ENCODE results near the gene TNFAIP1. TPM values are rescaled to one million over a fixed set of nuclear protein-coding genes. Genes with fewer than 3 reads are reported as not detected.

TNFAIP1 gene
- total and polyA plus RNA-seq, 4 donors, result 25.1 to 56.0 (median 51.6) TPM

- DNase-seq (ENCODE audit: low read depth in 4 of 6, low spot score in 6 of 6), result peak; percentile 87 to 98 (median 92)
- H3K27ac ChIP-seq (ENCODE audit: low read depth, low read length), result no peak within 1 kb of the TSS
- 0% methylated on average over 80 of the region's 80 CpGs for WGBS (ENCODE audit: insufficient coverage)
- H3K4me1 ChIP-seq (ENCODE audit: control insufficient read depth, insufficient read depth, low read length), result peaks cover 7% of the 10 kb centered on the region
- H3K27me3 ChIP-seq (ENCODE audit: control insufficient read depth, insufficient read depth, low read length), result no peaks in the 10 kb centered on the region
- H3K9me3 ChIP-seq (ENCODE audit: control insufficient read depth, insufficient read depth, low read length), result no peaks in the 10 kb centered on the region
- peaks cover 55% of the 10 kb centered on the region for H3K36me3 ChIP-seq (ENCODE audit: control insufficient read depth, insufficient read depth, low read length)
- H3K4me3 ChIP-seq (ENCODE audit: low read depth, low read length), result peak within 1 kb of the TSS; percentile 80
Measured at GRCh38 chr17:28357061-28357900, 21.7 kb downstream of the TNFAIP1 start, which contains the start of gene POLDIP2. POLDIP2 (minus strand) TSS chr17:28357527; CDS start chr17:28357448, 79 bp downstream.

- DNase-seq (ENCODE audit: low read depth in 4 of 6, low spot score in 6 of 6), result no peak
- Histone ChIP-seq H3K27ac (ENCODE audit: low read depth, low read length) (no peak overlapping the region), H3K36me3 (ENCODE audit: control insufficient read depth, insufficient read depth, low read length) (peaks cover 54% of the 10 kb centered on the region), H3K4me3 (ENCODE audit: low read depth, low read length) (peak overlapping the region; percentile 80), H3K27me3 (ENCODE audit: control insufficient read depth, insufficient read depth, low read length) (no peaks in the 10 kb centered on the region), H3K4me1 (ENCODE audit: control insufficient read depth, insufficient read depth, low read length) (peaks cover 7% of the 10 kb centered on the region), H3K9me3 (ENCODE audit: control insufficient read depth, insufficient read depth, low read length) (no peaks in the 10 kb centered on the region)
- WGBS (ENCODE audit: insufficient coverage), result 3% methylated on average over 4 of the region's 4 CpGs
Measured at GRCh38 chr17:28357901-28358197, 22.3 kb downstream of the TNFAIP1 start.

GRCh38 chr17:28363186-28363585, 27.6 kb downstream of the TNFAIP1 start:
- WGBS (ENCODE audit: insufficient coverage), result no CpG with 5 or more reads among the region's 5 CpGs
- H3K36me3 ChIP-seq (ENCODE audit: control insufficient read depth, insufficient read depth, low read length), result peaks cover 74% of the 10 kb centered on the region
- no peaks in the 10 kb centered on the region for H3K9me3 ChIP-seq (ENCODE audit: control insufficient read depth, insufficient read depth, low read length)
- H3K27ac ChIP-seq (ENCODE audit: low read depth, low read length), result no peak overlapping the region
- no peak overlapping the region for H3K4me3 ChIP-seq (ENCODE audit: low read depth, low read length)
- no peak for DNase-seq (ENCODE audit: low read depth in 4 of 6, low spot score in 6 of 6)
- no peaks in the 10 kb centered on the region for H3K4me1 ChIP-seq (ENCODE audit: control insufficient read depth, insufficient read depth, low read length)
- H3K27me3 ChIP-seq (ENCODE audit: control insufficient read depth, insufficient read depth, low read length), result no peaks in the 10 kb centered on the region

- no peaks in the 10 kb centered on the region for H3K4me1 ChIP-seq (ENCODE audit: control insufficient read depth, insufficient read depth, low read length)
- H3K9me3 ChIP-seq (ENCODE audit: control insufficient read depth, insufficient read depth, low read length), result no peaks in the 10 kb centered on the region
- no peak overlapping the region for H3K27ac ChIP-seq (ENCODE audit: low read depth, low read length)
- 95% methylated on average over 7 of the region's 8 CpGs for WGBS (ENCODE audit: insufficient coverage)
- no peak for DNase-seq (ENCODE audit: low read depth in 4 of 6, low spot score in 6 of 6)
- no peaks in the 10 kb centered on the region for H3K27me3 ChIP-seq (ENCODE audit: control insufficient read depth, insufficient read depth, low read length)
- H3K4me3 ChIP-seq (ENCODE audit: low read depth, low read length), result no peak overlapping the region
- peaks cover 74% of the 10 kb centered on the region for H3K36me3 ChIP-seq (ENCODE audit: control insufficient read depth, insufficient read depth, low read length)
Measured at GRCh38 chr17:28363776-28364650, 28.5 kb downstream of the TNFAIP1 start.

DNA sequence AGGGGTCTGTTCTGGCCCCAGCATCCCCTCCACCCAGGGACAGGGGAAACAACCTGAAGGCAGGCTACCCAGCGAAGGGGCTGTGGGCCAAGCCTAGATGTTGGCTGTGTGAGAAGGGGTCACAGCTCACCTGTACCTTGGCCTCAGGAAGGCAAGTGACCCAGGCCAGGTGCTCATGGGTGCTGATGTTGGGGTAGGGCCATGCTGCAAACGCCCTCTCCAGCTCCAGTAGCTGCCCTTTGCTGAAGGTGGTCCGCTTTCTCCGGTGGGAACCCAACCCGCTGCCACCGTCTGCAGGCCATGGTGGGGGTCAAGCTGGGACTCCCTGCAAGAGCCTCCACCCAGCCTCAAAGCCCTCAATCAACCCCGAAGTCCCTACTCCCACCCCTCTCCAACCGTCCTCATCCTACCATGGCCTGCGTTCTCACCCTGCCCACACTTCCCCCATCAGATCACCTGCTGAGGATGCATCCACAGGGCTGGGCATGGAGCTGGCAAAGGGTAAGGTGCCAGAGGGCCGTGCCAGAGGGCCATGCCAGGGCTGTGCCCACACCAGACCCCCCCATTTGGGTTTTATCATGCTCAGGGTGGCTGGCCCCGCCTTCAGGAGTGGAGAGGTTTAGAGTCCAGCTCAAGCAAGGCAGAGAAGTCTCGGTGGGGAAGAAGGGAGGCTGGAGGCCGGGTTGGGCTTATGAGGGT, 29.3 kb downstream of the TNFAIP1 start, which contains the start of gene SEBOX:
TSS of gene SEBOX (minus strand) at position 535 of the 699 bp plus-strand sequence. CDS start at position 487, 48 bp downstream.
- Histone ChIP-seq H3K27ac (ENCODE audit: low read depth, low read length) (no peak within 1 kb of the TSS), H3K4me3 (ENCODE audit: low read depth, low read length) (no peak within 1 kb of the TSS), H3K36me3 (ENCODE audit: control insufficient read depth, insufficient read depth, low read length) (peaks cover 71% of the 10 kb centered on the region), H3K4me1 (ENCODE audit: control insufficient read depth, insufficient read depth, low read length) (peaks cover under 1% of the 10 kb centered on the region), H3K27me3 (ENCODE audit: control insufficient read depth, insufficient read depth, low read length) (no peaks in the 10 kb centered on the region), H3K9me3 (ENCODE audit: control insufficient read depth, insufficient read depth, low read length) (no peaks in the 10 kb centered on the region)
- DNase-seq (ENCODE audit: low read depth in 4 of 6, low spot score in 6 of 6), result no peak
- 91% methylated on average over 9 of the region's 13 CpGs for WGBS (ENCODE audit: insufficient coverage)

DNA sequence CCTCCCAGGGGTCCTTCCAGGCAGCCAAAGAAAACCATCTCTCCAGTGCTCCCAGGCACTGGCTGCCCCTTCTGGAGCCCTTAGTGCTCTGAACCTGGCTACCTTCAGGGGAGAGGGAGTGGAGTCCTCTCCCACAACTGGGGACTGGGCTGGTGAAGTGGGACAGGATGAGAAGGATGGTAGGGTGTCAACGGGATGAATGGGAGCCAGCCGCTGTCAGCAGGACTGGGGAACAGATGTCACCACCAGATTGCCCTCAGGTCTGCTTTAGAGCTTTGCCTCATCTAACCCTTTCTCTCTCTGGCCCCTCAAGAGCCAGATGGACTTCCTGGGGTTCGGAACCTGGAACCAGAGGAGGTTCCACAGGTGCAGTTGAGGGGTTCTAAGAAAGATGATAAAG, 29.9 kb downstream of the TNFAIP1 start:
- H3K4me3 ChIP-seq (ENCODE audit: low read depth, low read length), result no peak overlapping the region
- no peaks in the 10 kb centered on the region for H3K27me3 ChIP-seq (ENCODE audit: control insufficient read depth, insufficient read depth, low read length)
- H3K36me3 ChIP-seq (ENCODE audit: control insufficient read depth, insufficient read depth, low read length), result peaks cover 67% of the 10 kb centered on the region
- DNase-seq (ENCODE audit: low read depth in 4 of 6, low spot score in 6 of 6), result no peak
- no peak overlapping the region for H3K27ac ChIP-seq (ENCODE audit: low read depth, low read length)
- no CpG with 5 or more reads among the region's 3 CpGs for WGBS (ENCODE audit: insufficient coverage)
- H3K9me3 ChIP-seq (ENCODE audit: control insufficient read depth, insufficient read depth, low read length), result no peaks in the 10 kb centered on the region
- H3K4me1 ChIP-seq (ENCODE audit: control insufficient read depth, insufficient read depth, low read length), result peaks cover 5% of the 10 kb centered on the region

DNA sequence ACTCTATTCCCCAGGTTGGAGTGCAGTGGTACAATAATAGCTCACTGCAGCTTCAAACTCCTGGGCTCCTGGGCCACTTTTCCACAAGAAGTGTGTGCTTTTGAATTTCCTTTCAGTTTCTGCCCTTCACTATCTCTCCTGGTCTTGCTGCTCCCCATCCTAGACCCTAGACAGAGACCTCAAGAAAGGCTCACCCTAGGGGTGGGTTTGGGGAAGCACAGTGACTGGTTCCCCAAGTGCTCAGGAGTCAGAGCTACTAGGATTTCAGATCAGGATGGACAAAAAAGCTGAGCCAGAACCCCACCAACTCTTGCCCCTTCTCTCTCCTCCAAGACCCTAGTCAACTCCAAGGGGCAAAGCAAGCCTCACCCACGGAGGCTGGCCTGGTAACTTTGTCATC, 31.0 kb downstream of the TNFAIP1 start:
- DNase-seq (ENCODE audit: low read depth in 4 of 6, low spot score in 6 of 6), result no peak
- Histone ChIP-seq H3K9me3 (ENCODE audit: control insufficient read depth, insufficient read depth, low read length) (no peaks in the 10 kb centered on the region), H3K27me3 (ENCODE audit: control insufficient read depth, insufficient read depth, low read length) (no peaks in the 10 kb centered on the region), H3K36me3 (ENCODE audit: control insufficient read depth, insufficient read depth, low read length) (peaks cover 56% of the 10 kb centered on the region), H3K4me3 (ENCODE audit: low read depth, low read length) (no peak overlapping the region), H3K27ac (ENCODE audit: low read depth, low read length) (no peak overlapping the region), H3K4me1 (ENCODE audit: control insufficient read depth, insufficient read depth, low read length) (peaks cover 8% of the 10 kb centered on the region)
- WGBS (ENCODE audit: insufficient coverage), result 86% methylated on average over 1 of the region's 1 CpG

DNA sequence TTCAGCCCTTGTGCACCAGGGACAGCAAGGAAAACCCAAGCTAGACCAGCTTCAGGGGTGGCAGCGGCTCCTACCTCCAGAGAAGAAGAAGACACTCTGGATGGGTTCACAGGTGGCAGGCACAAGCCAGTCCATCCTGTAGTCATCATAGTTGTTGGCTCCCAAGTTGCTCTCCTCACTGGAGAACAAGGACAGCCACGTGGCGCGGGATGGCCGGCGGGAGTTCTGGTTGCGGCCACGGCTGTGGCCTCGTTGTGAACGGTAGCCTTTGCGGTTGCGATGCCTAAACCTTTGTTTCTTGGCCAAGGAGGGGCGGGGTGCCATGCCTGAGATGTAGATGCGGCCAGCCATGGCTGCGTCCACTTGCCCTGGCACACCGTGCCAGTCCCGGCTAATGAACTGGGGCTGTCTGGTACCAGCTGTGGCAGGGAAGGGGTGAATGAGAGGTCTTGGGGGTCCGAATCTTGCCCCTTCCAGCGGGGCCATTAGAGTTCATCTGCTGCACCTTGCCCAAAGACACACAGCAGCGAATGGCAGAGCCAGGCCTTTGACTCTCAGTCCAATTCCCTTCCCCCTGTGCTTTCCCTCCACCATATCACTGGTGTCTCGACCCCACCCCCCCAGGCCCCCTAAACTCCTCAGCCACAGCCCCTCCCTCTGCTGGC, 32.2 kb downstream of the TNFAIP1 start:
- no peak for DNase-seq (ENCODE audit: low read depth in 4 of 6, low spot score in 6 of 6)
- H3K36me3 ChIP-seq (ENCODE audit: control insufficient read depth, insufficient read depth, low read length), result peaks cover 52% of the 10 kb centered on the region
- H3K27me3 ChIP-seq (ENCODE audit: control insufficient read depth, insufficient read depth, low read length), result no peaks in the 10 kb centered on the region
- 93% methylated on average over 18 of the region's 21 CpGs for WGBS (ENCODE audit: insufficient coverage)
- H3K27ac ChIP-seq (ENCODE audit: low read depth, low read length), result no peak overlapping the region
- H3K4me1 ChIP-seq (ENCODE audit: control insufficient read depth, insufficient read depth, low read length), result peaks cover 14% of the 10 kb centered on the region
- H3K9me3 ChIP-seq (ENCODE audit: control insufficient read depth, insufficient read depth, low read length), result no peaks in the 10 kb centered on the region
- H3K4me3 ChIP-seq (ENCODE audit: low read depth, low read length), result no peak overlapping the region

- WGBS (ENCODE audit: insufficient coverage), result 88% methylated on average over 4 of the region's 5 CpGs
- peaks cover 20% of the 10 kb centered on the region for H3K4me1 ChIP-seq (ENCODE audit: control insufficient read depth, insufficient read depth, low read length)
- no peaks in the 10 kb centered on the region for H3K9me3 ChIP-seq (ENCODE audit: control insufficient read depth, insufficient read depth, low read length)
- no peaks in the 10 kb centered on the region for H3K27me3 ChIP-seq (ENCODE audit: control insufficient read depth, insufficient read depth, low read length)
- H3K4me3 ChIP-seq (ENCODE audit: low read depth, low read length), result no peak overlapping the region
- no peak for DNase-seq (ENCODE audit: low read depth in 4 of 6, low spot score in 6 of 6)
- H3K36me3 ChIP-seq (ENCODE audit: control insufficient read depth, insufficient read depth, low read length), result peaks cover 47% of the 10 kb centered on the region
- H3K27ac ChIP-seq (ENCODE audit: low read depth, low read length), result no peak overlapping the region
Measured at GRCh38 chr17:28368306-28368831, 32.8 kb downstream of the TNFAIP1 start.

All from spinal cord (tissue), 10 donors.